Activated naive CD4-positive, alpha-beta T cell treated with Interleukin-2 at 50 U/mL for 16 hours (primary cell): ENCODE measurements around the gene ONECUT3.
"Not testable (repeated sequence)": the region's sequence is repeated elsewhere in the genome, so short reads cannot be mapped to it uniquely, and the experiment has no call there.

Experiments
- DNase-seq: peaks from one replicate; pipeline ENCODE4 v3.0.0-alpha.2; 2020

The ONECUT3 gene

DNA sequence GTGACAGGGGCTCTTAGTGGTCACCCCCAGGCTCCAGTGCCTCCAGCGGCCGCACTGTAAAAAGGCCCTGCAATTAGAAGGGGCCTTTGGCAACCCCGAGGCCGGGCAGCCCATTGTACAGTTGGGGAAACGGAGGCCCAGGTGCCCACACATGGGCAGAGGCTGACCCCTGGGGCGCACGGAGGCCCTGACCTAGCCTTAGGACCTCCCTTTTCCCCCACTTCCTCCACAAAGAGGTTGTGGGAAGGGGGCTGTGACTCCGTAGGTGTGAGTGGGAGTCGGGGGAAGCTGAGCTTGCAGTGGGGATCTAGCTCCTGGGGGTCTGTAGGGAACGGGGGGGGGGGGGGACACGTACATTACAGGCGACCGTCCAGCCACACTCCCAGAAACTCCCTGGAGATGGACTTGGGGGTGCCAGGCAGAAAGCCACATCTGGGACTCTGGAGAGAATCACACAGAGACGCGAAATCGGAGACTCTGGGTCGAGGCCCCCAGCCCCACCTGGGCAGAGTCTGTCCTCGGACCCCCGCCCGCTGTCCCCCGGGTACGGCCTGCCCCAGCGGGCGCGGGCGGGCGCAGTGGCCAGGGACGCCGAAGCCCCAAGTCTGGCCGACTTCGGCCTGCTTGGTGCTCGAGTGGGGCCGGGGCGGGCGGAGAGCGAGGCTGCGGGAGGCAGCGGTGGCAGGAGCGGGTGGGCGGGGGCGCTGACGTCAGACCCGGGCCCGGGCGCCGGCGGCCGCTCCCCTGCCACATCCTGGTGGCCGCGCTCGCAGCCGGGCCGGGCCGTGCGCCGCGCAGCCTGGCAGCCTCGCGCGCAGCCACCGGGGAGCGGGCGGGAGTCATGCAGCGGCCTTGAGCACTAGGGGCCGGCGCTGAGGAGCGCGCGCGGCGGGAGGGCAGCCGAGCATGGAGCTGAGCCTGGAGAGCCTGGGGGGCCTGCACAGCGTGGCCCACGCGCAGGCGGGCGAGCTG lies at the start of gene ONECUT3:
Gene ONECUT3 (plus strand): TSS at position 750 of the 972 bp plus-strand sequence. CDS start 157 bp downstream, at position 907.
- no peak for DNase-seq

- no peak for DNase-seq
Measured at GRCh38 chr19:1704339-1704738, 49.0 kb upstream of the ONECUT3 start.

- DNase-seq = no peak
Measured at GRCh38 chr19:1705367-1705766, 47.9 kb upstream of the ONECUT3 start.

- DNase-seq = not testable (repeated sequence)
Measured at GRCh38 chr19:1706646-1707045, 46.7 kb upstream of the ONECUT3 start.

DNA sequence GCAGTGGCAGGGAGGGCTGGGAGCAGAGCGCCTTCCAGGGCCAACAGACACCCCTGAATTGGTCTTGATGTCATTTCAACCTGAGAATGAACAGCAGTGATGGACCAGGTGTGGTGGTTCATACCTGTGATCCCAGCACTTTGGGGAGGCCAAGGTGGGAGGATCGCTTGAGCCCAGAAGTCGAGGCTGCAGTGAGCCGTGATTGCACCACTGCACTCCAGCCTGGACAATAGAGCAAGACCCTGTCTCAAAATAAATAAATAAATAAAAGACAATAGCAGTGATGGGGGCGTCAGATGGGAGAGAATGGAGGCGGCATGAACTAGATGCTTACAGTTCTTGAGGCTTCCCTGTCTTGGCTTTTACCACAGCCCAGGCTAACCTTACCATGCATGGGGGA lies 46.1 kb upstream of the ONECUT3 start:
- no peak for DNase-seq

DNA sequence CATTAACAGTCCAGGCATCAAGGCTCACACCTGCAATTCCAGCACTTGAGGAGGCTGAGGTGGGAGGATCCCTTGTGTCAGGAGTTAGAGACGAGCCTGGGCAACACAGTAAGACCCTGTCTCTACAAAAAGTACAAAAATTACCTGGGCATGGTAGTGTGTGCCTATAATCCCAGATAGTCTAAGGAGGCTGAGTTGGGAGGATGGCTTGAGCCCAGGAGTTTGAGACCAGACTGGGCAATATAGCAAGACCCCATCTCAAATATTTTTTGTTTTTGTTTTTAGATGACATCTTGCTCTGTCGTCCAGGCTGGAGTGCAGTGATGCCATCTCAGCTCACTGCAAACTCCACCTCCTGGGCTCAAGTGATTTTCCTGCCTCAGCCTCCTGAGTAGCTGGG lies 40.1 kb upstream of the ONECUT3 start:
- no peak for DNase-seq

- no peak for DNase-seq
Measured at GRCh38 chr19:1715540-1715939, 37.8 kb upstream of the ONECUT3 start.

GRCh38 chr19:1717200-1717969 lies 35.9 kb upstream of the ONECUT3 start:
- no peak for DNase-seq

DNA sequence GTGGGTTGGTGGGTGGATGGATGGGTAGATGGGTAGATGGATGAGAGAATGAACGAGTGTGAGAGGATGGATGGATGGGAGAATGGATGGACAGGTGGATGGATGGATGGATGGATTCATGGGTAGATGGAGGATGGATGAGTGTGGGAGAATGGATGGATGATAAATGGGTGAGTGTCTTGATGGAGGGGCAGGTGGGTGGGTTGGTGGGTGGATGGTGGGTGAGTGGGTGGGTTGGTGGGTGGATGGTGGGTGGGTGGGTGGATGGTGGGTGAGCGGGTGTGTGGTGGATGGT lies 35.4 kb upstream of the ONECUT3 start:
- no peak for DNase-seq

- DNase-seq = no peak
Measured at GRCh38 chr19:1718420-1719291, 34.6 kb upstream of the ONECUT3 start.

- DNase-seq = no peak
Measured at GRCh38 chr19:1719519-1719918, 33.8 kb upstream of the ONECUT3 start.

- no peak for DNase-seq
Measured at GRCh38 chr19:1720237-1720636, 33.1 kb upstream of the ONECUT3 start.

DNA sequence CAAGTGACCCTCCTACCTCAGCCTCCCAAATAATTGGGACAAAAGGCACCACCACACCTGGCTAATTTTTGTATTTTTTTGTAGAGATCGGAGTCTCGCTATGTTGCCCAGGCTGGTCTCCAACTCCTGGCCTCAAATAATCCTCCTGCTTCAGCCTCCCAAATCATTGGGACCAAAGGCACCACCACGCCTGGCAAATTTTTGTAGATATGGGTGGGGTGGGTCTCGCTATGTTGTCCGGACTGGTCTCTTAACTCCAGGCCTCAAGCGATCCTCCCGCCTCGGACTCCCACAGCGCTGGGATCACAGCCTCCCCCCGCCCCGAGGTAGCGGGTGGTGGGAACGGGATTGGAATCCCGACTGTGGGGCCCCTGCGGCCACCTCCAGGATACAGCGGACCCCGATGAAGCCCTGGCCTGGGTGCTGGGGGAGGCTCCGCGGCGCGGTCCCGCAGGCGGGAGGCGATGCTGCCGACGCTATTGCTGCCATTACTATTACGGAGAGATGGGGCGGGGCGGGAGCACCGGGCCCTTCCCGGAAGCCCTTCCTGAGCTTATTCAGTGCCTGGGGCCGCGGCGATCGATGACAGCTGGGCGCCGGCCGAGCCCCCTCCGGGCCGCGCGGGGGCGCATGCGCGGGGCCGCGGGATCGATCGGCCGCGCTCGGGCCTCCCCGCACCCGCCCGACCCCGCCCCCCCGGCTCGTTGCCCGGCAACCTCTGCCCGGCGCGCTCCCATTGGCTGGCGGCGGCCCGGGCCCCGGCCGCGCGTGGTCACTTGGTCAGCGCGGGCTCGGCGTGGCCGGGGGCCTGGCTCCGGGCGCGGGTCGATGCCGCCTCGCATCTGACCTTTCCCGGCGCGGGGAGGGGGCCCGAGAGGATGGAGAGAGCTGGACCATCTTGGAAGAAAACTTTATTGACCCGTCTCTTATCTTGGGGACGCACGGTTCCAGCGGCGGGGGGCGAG lies 27.9 kb upstream of the ONECUT3 start:
- peak; percentile 38 for DNase-seq

DNA sequence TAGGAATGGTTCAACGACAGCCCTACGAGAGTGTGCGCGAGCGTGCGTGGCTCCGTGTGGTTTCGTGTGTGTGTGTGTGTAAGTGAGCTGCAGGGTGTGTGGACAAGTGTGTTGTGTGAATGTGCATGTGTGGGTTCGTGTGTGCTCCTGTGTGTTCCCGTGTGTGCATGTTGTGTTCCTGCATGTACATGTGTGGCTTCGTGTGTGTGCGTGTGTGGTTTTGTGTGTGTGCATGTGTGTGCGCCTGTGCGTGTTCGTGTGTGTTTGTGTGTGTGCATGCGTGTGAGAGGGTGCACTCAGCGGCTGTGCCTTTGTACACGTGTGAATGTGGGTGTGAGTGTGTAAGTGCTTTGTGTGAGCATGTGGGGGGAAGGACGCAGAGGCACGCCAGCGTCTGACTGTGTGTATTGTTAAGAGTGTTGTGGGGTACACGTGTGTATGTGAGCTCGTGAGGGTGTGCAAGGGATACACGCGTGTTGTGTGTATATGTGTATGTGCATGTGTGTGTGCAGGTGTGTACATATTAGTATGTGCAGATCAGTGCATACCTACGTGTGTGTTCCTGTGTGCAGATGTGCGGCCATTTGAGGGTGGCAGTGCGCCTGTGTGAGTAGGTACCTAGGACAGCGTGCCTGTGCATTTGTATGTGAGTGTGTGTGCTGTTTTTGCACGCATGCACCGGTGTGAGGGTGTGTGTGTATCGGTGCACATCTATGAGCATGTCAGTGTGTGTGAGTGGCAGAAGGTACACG lies 24.3 kb upstream of the ONECUT3 start:
- no peak for DNase-seq

DNA sequence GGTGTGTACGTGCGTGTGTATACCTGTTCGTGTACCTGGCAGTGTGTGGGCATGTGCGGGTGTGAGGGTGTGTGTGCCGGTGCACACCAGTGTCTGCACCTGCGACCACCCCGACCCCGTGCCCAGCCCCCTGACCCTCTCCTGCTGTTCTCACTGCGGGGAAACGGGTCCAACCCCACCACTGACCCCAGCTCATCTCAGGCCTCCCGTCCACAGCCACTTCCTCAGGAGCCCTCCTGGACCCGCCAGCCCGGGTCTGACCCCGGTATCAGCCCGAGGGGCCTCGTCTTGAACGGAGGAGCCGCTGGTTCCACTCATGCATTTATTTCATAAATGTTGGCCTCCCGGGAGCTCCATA lies 23.8 kb upstream of the ONECUT3 start:
- DNase-seq = no peak

DNA sequence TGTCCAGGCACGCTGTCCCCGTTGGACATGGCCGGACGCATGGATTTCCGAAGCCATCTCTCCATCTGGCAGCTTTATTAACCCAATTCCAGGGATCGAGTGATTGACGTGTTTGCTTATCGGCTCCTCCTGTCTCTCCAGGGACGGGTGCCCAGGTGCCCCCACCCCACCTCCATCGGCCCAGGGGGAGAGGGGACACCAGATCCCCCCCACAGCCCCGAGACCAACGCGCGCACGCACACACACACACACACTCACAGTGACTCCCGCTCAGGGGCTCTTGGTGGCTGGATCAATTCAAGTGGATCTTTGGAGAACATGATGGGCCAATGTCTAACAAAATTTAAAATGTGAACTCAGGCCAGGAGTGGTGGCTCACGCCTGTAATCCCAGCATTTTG lies 23.1 kb upstream of the ONECUT3 start:
- no peak for DNase-seq

GRCh38 chr19:1734321-1734966 lies 18.9 kb upstream of the ONECUT3 start:
- DNase-seq = no peak

DNA sequence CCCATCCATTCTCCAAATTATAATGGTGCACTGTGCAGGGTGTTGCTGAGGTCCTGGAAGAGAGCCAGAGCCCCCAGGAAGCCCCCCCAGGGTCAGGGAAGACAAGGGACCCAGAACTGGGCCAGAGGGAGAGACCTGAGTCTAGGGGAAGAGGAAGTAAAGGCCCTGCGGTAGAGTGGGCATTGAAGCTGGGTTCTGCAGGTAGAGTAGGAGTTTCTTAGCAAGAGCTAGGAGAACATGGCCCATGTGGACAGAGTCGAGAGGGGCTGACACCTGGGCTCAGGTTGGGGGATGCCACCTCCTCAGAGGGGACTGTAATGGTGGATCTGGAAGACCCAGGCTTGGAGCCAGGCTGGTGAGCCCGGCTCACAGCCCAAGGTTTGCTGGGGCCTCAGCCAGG lies 17.0 kb upstream of the ONECUT3 start:
- DNase-seq = no peak

GRCh38 chr19:1736927-1737326 lies 16.4 kb upstream of the ONECUT3 start:
- DNase-seq = no peak

DNA sequence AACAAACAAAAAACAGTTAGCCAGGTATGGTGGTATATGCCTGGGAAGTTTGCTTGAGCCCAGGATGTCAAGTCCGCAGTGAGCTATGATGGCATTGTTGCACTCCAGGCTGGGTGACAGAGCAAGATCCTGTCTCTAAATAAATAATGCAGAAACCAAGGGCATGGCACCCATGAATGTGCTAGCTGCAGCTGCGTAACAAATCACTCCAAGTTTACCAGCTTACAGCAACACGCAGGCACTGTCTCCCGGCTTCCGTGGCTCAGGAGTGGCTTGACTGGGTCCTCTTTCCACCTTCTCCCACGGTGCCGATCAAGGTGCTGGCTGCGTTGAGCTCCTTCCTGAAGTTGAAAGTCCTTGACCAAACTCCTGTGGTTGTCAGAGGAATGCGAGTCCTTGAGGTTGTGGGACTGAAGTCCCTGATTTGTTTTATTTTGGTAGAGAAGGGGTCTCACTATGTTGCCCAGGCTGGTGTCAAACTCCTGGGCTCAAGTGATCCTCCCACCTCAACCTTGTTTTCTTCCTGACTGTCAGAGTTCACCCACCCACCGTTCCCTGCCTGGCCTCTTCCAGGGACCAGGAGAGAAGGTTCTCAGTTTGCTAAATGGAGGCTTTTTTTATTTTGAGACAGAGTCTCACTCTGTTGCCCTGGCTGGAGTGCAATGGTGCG lies 13.2 kb upstream of the ONECUT3 start:
- DNase-seq = no peak
